GM19099 (cell line): ENCODE measurements around the gene PLCD3.

Experiments used
- POLR2A ChIP-seq: IDR thresholded peaks from 3 replicates; pipeline ENCODE4 v1.6.1; 2011; ENCODE audit warnings: low read depth; ENCODE audit not compliant: insufficient read length; ENCODE audit errors: extremely low read depth

PLCD3 gene

GRCh38 chr17:45129426-45129939 lies 2.8 kb downstream of the PLCD3 start:
- no peak for TF ChIP-seq POLR2A

- no peak for TF ChIP-seq POLR2A
Observed at GRCh38 chr17:45128989-45129388, 3.3 kb downstream of the PLCD3 start.

- no peak for TF ChIP-seq POLR2A
Observed at GRCh38 chr17:45128331-45128730, 4.0 kb downstream of the PLCD3 start.

GRCh38 chr17:45127548-45128300 lies 4.6 kb downstream of the PLCD3 start:
- no peak for TF ChIP-seq POLR2A

GRCh38 chr17:45127207-45127547 lies 5.1 kb downstream of the PLCD3 start:
- TF ChIP-seq POLR2A, result no peak

GRCh38 chr17:45125509-45125908 lies 6.8 kb downstream of the PLCD3 start:
- TF ChIP-seq POLR2A, result no peak

- no peak for TF ChIP-seq POLR2A
Observed at GRCh38 chr17:45123930-45124796, 8.2 kb downstream of the PLCD3 start.

- TF ChIP-seq POLR2A, result no peak
Observed at GRCh38 chr17:45123076-45123770, 9.1 kb downstream of the PLCD3 start.

- TF ChIP-seq POLR2A, result no peak
Observed at GRCh38 chr17:45121055-45121454, 11.3 kb downstream of the PLCD3 start.

GRCh38 chr17:45120558-45120957 lies 11.8 kb downstream of the PLCD3 start:
- no peak for TF ChIP-seq POLR2A

- no peak for TF ChIP-seq POLR2A
Observed at GRCh38 chr17:45119964-45120363, 12.4 kb downstream of the PLCD3 start.

- TF ChIP-seq POLR2A, result no peak
Observed at GRCh38 chr17:45118691-45119090, 13.6 kb downstream of the PLCD3 start.

- no peak for TF ChIP-seq POLR2A
Observed at GRCh38 chr17:45117848-45118646, 14.3 kb downstream of the PLCD3 start.

GRCh38 chr17:45117334-45117733 lies 15.0 kb downstream of the PLCD3 start:
- no peak for TF ChIP-seq POLR2A

GRCh38 chr17:45116434-45117016 lies 15.8 kb downstream of the PLCD3 start:
- TF ChIP-seq POLR2A, result no peak

GRCh38 chr17:45115871-45116270 lies 16.4 kb downstream of the PLCD3 start:
- TF ChIP-seq POLR2A, result no peak
